HG02678 (cell line): Measurements from ENCODE around the gene ERBB3.
A peak's percentile ranks its signal among the peaks of the same experiment; 100 is the strongest.
"Not testable (repeated sequence)": the region's sequence is repeated elsewhere in the genome, so short reads cannot be mapped to it uniquely, and the experiment has no call there.

ENCODE experiments used
- ATAC-seq: cut with Tn5 transposase; IDR thresholded peaks from one replicate; pipeline ENCODE4 v1.9.1; 2021; ENCODE audit warnings: mild to moderate bottlenecking, moderate library complexity; ENCODE audit not compliant: unreplicated experiment

Gene ERBB3

DNA sequence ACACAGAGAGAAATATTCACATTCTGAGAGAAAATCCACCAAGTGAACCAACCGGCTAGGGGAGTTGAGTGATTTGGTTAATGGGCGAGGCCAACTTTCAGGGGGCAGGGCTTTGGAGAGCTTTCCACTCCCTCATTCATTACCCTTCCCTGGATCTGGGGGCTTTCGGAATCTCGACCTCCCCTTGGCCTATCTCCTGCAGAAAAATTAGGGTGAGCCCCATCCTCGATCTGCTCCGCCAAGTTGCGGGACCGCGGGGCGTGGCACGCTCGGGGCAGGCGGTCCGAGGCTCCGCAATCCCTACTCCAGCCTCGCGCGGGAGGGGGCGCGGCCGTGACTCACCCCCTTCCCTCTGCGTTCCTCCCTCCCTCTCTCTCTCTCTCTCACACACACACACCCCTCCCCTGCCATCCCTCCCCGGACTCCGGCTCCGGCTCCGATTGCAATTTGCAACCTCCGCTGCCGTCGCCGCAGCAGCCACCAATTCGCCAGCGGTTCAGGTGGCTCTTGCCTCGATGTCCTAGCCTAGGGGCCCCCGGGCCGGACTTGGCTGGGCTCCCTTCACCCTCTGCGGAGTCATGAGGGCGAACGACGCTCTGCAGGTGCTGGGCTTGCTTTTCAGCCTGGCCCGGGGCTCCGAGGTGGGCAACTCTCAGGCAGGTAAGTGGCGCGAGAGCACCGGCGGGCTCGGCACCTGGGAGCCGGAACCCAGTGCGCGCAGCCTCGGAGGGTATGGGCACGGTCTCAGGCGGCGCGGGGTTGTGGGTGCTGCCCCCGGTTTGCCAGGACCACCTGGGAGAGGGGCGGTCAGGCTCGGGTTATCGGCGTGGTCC, at the start of gene ERBB3:
TSS of gene ERBB3 (plus strand) at position 443 of the 833 bp plus-strand sequence. CDS start at position 579, 136 bp downstream.
- ATAC-seq = peak; percentile 28

DNA sequence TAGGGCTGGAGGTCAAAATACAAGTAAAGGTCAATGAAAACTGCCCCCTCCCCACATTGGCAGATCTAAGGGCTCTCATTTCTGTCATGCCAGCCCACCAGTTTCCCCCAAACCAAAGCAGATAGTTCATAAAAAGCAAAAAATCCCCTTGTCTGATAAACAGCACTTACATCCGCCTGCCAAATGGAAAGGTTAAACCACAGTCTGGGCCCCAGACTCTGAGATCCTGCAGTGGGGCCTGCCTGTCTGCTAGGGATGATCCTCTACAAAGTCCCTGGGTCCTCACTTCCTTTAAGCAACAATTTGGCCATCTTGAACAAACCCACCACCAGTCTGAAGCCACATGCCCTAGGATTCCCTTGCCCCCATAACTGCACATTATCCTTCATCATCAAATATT, 48.0 kb upstream of the ERBB3 start:
- ATAC-seq = no peak

DNA sequence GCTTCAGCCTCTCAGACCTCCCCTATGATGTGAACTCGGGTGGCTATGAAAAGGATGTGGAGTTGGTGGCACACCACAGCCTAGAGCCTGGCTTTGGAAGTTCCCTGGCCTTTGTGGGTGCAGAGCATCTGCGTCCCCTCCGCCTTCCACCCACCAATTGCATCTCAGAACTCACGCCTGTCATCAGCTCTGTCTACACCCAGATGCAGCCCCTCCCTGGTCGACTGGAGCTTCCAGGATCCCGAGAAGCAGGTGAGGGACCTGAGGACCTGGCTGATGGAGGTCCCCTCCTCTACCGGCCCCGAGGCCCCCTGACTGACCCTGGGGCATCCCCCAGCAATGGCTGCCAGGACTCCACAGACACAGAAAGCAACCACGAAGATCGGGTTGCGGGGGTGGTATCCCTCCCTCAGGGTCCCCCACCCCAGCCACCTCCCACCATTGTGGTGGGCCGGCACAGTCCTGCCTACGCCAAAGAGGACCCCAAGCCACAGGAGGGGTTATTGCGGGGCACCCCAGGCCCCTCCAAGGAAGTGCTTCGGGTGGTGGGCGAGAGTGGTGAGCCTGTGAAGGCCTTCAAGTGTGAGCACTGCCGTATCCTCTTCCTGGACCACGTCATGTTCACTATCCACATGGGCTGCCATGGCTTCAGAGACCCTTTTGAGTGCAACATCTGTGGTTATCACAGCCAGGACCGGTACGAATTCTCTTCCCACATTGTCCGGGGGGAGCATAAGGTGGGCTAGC, 45.2 kb upstream of the ERBB3 start:
- ATAC-seq = no peak

DNA sequence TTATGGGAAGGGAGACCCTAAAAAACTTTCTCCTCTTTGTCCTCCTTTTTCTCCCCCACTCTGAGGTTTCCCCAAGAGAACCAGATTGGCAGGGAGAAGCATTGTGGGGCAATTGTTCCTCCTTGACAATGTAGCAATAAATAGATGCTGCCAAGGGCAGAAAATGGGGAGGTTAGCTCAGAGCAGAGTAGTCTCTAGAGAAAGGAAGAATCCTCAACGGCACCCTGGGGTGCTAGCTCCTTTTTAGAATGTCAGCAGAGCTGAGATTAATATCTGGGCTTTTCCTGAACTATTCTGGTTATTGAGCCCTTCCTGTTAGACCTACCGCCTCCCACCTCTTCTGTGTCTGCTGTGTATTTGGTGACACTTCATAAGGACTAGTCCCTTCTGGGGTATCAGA, 42.8 kb upstream of the ERBB3 start:
- ATAC-seq = no peak

DNA sequence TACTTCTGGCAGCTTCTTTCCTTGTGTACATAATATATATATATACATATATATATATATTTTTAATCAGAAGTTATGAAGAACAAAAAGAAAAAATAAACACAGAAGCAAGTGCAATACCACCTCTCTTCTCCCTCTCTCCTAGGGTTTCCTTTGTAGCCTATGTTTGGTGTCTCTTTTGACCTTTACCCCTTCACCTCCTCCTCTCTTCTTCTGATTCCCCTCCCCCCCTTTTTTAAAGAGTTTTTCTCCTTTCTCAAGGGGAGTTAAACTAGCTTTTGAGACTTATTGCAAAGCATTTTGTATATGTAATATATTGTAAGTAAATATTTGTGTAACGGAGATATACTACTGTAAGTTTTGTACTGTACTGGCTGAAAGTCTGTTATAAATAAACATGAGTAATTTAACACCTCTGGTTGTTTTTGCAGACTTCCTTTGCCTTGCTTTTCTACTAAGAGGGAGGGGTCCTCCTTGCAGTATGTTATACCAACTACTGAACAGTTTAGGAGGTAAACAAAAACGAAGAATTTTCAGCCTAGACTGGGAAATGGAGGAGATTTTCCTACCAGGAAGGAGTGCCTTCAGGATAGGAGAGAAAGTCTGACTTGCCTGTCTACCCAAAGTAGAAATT, 41.8 kb upstream of the ERBB3 start:
- ATAC-seq = no peak

DNA sequence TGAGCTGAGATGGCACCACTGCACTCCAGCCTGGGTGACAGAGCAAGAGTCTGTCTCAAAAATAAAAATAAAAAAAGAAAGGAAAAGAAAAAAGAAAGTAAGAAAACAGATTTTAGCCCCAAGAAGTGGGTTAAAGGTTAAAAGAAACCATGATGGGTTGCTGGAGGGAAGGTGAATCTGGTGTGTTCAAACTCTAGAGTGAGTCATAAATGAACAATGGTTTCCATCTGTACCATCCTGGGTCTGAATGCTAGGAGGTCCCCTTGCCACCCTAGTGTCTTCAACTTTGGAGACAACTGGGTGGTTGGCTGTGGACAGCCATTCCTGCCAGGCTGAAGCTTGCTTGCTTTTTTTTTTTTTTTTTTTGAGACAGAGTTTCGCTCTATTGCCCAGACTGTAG, 39.8 kb upstream of the ERBB3 start:
- no peak for ATAC-seq

DNA sequence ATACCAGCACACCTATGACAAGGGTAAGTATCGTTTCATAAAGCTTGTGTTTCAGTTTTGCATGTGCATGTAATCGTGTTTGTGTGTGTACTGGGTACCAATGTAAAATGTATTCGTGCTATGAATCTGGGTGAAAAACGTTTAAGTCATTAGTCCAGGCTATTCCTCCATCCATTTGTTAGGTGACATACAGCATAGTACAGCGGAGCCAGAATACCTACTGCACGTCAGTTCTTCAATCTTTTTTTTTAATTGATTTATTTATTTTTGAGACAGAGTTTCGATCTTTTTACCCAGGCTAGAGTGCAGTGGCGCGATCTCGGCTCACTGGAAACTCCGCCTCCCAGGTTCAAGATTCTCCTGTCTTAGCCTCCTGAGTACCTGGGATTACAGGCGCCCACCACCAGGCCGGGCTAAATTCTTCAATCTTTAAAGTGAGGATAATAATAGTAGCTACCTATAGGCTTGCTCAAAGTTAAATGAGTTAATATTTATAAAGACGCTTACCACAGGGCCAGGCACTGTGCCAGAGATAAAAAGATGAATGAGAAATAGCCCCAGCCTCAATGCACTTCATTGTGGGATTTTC, 38.9 kb upstream of the ERBB3 start:
- no peak for ATAC-seq

DNA sequence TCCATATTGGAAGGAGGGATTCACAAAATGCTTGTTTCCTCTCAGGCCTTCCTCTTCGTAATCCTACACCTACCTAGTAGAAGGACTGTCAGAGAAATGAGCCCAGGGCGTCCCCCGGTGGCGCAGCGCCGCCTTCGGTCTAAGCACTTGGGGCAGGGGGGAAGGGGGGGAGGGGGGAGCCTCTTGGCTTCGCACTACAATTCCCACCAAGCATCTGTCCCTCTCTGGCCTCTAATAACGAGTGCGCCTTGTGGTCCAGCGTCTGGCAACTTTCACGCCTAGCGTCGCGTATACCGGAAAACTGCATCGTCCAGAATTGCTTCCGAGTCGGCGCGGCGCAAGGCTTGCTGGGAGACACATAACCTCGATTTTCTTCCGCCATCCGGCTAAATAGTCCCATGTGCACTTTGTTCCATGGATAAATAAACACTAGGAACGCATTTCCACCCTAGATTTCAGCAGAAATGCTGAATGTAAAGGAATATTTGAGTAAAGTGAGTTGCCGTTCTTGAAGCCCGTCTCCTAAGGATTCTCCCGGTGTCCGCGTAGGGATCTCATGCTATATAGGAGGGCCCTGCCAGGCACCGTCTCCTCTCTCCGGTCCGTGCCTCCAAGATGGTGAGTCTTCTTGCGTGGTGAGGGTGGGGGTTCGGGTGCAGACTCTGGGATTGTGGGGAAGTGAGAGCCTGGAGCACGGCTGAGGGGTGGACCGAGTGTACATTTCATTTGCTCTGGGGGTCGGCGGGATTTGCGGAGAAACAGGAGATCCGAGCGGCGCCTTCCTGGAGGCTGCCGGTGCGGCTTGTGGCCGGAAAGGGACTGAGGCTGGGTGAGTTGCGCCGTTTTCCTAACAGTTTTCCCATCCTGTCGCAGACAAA, 38.2 kb upstream of the ERBB3 start, which contains the start of gene RPS26:
TSS of gene RPS26 (plus strand) at position 367 of the 878 bp plus-strand sequence. CDS start at position 616, 249 bp downstream.
- peak; percentile 95 for ATAC-seq

DNA sequence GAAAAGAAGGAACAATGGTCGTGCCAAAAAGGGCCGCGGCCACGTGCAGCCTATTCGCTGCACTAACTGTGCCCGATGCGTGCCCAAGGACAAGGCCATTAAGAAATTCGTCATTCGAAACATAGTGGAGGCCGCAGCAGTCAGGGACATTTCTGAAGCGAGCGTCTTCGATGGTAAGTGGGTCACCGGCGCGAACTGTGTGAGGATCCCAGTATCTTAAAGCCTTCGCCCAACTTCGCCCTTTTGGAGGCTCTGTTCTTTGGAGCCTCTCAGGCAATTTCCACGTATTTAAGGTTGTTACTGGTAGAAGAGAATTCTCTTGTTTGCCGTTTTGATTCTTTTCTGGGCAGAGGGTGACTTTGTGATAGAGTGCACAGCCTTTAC, 37.5 kb upstream of the ERBB3 start:
- ATAC-seq = not testable (repeated sequence)

DNA sequence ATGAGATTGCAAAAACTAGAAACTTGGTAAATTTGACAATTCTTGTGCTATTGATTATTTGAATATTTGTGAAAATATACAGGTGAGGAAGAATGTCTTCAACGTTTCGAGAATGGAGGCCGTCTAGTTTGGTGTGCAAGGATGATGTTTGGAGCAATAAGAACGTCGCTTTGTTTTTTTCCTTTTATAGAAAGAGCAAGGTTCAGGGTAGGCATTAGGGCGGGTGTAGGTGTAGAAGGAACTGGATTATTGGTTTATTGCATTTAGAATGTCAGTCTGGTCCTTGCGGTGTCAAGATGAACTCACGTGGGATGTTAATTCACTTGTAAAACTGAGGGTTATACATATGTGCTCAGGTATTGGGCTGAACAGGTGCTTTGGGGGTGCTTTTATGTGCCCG, 37.1 kb upstream of the ERBB3 start:
- ATAC-seq = no peak

DNA sequence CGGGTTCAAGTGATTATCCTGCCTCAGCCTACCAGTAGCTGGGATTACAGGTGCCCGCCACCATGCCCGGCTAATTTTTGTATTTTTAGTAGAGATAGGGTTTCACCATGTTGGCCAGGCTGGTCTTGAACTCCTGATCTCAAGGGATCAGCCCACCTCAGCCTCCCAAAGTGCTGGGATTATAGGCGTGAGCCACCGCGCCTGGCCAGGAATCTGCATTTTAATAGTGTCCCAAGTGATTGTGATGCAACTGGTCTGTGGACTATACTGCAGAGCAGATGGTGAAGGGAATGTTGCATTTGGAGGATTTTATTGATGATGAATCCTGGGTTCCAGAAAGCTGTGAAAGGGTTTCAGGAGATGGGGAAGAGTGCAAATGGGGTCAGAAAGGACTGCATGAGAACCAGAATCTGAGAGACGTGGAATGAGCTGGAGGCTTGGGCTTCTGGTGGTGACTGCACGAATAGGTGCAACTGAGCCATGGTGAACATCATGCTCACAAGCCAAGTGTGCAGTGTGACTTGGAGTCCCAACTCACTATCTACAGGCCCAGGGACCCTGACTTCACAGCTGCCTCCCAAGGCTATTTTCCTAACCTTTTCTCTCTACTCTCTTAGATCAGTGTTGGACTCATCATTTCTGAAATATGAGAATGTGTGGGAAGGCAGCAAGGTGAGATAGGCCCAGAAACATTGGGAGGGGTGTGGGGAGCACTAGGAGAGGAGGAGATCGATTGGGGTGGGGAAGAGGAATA, 33.8 kb upstream of the ERBB3 start:
- no peak for ATAC-seq

DNA sequence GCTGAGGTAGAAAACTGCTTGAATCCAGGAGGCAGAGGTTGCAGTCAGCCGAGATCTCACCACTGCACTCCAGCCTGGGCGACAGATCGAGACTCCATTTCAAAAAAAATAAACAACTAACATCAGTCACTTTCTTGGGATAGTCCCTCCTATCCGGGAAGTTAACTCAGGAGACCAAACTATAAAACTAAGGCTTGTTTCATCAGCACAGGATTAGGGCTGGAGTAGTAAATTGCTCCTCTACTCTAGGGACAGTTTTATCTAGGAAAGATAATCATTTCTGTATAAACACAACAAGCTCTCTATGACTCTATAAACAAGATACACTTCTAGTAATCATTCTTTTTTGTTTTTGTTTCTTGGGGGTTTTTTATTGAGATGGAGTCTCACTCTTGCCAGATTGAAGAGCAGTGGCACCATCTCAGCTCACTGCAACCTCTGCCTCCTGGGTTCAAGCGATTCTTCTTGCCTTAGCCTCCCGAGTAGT, 26.5 kb upstream of the ERBB3 start:
- ATAC-seq = no peak

DNA sequence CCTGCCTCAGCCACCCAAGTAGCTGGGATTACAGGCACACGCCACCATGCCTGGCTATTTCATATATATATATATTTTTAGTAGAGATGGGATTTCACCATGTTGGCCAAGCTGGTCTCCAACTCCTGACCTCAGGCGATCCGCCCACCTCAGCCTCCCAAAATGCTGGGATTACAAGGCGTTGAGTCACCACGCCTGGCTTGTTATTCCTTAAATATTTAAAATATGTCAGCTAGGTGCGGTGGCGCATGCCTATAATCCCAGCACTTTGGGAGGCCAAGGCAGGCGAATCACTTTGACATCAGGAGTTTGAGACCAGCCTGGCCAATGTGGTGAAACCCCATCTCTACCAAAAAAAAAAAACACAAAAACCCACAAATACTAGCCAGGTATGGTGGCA, 20.0 kb upstream of the ERBB3 start:
- not testable (repeated sequence) for ATAC-seq

DNA sequence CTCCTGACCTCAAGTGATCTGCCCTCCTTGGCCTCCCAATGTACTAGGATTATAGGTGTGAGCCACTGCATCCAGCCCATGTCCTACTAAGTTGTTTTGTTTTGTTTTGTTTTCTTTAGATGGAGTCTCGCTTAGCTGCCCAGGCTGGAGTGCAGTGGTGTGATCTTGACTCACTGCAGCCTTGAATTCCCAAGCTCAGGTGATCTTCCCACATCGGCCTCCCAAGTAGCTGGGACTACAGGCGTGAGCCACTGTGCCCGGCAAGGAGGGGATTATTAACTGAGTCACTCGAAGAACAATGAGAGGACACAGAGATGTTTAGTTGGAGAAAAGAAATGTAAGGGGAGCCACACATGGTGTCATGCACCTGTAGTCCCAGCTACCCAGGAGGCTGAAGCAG, 18.0 kb upstream of the ERBB3 start:
- ATAC-seq = no peak

DNA sequence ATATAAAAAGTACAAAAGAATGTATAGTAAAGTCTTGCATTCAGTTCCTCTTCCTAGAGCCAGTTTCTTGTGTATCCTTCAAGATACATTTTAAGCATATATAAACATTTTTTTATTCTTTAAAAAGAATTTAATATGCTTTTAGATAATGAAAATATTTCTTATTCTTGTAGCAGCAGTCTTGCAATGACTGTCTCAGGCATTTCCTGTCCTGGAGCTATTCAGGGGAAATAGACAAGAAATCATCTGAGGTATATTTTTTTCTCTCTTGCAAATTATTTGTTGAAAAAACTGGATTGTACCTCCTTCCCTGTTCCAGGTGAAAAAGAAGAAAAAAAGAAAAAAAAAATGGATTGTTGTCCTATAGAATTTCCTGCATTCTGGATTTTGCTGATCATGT, 17.0 kb upstream of the ERBB3 start:
- no peak for ATAC-seq

DNA sequence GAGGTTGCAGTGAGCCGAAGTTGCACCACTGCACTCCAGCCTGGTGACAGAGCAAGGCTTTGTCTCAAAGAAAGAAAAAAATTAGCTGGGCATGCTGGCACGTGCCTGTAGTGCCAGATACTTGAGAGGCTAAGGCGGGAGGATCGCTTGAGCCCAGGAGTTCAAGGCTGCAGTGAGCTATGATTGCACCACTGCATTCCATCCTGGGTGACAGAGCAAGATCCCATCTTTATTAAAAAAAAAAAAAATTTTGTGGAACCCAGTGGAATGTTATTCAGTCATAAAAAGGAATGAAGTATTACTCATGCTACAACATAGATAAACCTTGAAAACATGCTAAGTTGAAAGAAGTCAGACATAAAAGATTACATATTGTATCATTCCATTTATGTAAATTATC, 8.3 kb upstream of the ERBB3 start:
- ATAC-seq = no peak

DNA sequence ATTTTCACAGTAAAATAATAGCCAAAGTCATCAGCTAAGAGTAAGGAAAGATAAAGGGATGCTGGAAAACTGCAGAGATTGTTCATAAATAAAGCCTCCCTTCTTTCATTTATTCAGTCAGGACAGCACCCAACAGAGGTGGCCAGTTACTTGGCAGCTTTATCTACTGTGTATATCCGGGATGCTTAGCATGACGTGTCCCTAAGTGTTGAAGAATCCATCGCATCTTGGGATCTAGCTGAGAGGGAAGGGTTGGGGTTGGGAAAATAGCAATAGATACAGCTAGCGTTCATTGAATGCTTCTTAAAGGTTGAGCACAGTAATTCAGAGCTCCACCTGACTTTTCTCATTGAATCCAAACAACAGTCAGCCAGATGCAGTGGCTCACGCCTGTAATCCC, 5.6 kb upstream of the ERBB3 start:
- no peak for ATAC-seq

DNA sequence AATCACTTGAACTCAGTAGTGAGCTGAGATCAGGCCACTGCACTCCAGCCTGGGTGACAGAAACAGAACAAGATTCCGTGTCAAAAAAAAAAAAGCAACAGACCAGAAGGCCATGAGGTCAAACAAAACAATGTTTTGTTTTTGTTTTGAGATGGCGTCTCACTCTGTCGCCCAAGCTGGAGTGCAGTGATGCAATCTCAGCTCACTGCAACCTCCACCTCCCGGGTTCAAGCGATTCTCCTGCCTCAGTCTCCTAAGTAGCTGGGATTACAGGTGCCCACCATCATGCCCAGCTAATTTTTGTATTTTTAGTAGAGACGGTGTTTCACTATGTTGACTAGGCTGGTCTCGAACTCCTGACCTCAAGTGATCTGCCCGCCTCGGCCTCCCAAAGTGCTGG, 2.0 kb upstream of the ERBB3 start:
- not testable (repeated sequence) for ATAC-seq

DNA sequence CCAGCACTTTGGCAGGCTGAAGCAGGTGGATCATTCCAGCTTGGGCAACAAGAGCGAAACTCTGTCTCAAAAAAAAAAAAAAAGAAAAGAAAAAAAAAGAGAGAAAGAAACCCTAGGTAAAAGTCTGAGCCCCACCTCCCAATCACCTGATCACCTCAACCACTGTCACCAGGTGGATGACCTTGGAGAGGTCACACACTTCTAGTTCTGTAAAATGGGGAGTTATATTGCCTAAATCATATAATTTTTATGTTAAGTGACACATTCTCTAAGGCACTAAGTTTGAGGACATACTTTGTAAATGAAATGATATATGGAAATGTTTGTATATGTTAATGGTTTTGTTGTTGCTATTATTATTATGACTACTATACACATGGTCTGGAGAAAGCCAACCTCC, 1.5 kb upstream of the ERBB3 start:
- ATAC-seq = no peak
